Mammary epithelial cell (primary cell): Measurements from ENCODE around the gene PDCD2L.

Experiments
- CTCF ChIP-seq, 2 donors: IDR thresholded peaks in 1 of 2; conservative IDR thresholded peaks in 1 of 2; 2 replicates each; pipeline ENCODE4 v1.5.1; 2011 to 2012; ENCODE audit warnings: inconsistent platforms in 2 of 2, low read length in 2 of 2, mild to moderate bottlenecking in 2 of 2, control low read depth in 1 of 2, low read depth in 1 of 2; ENCODE audit not compliant: insufficient read depth in 1 of 2; ENCODE audit errors: extremely low read depth in 1 of 2
- EZH2 ChIP-seq: IDR thresholded peaks from 2 replicates; pipeline ENCODE4 v1.6.1; 2012; ENCODE audit warnings: low read length, inconsistent platforms, borderline replicate concordance

GRCh38 chr19:34403784-34404108 is 453 bp upstream of the PDCD2L start:
- TF ChIP-seq EZH2 (no peak), CTCF (conservative IDR thresholded peaks at IDR 0.05 in 1 of 2, IDR thresholded peaks at IDR 0.05 in 1 of 2; ENCODE audit: extremely low read depth in 1 of 2, insufficient read depth in 1 of 2, low read depth in 1 of 2, low read length in 2 of 2) (no peak)
